Lower lobe of right lung (tissue), 2 donors: ENCODE results near the gene FGFR2. TPM values are rescaled to one million over a fixed set of nuclear protein-coding genes. Genes with fewer than 3 reads are reported as not detected.

ENCODE experiments used
- ATAC-seq, 2 donors: fragments of 200-7000 bp; cut with Tn5 transposase; one replicate each; pipeline ENCODE4 v1.9.1; 2020 to 2022; ENCODE audit warnings: mild to moderate bottlenecking in 2 of 2, moderate library complexity in 2 of 2
- DNase-seq: peaks from one replicate; pipeline ENCODE4 v3.0.0-alpha.2; 2020
- H3K27ac ChIP-seq: fragments of 200-600 bp; one replicate; pipeline ENCODE4 v1.8.0; 2022
- H3K27me3 ChIP-seq: fragments of 200-600 bp; one replicate; pipeline ENCODE4 v1.8.0; 2022; ENCODE audit warnings: low read depth
- H3K36me3 ChIP-seq: fragments of 200-600 bp; one replicate; pipeline ENCODE4 v1.8.0; 2022; ENCODE audit warnings: mild to moderate bottlenecking
- H3K4me1 ChIP-seq: fragments of 200-600 bp; one replicate; pipeline ENCODE4 v1.8.0; 2022
- H3K4me3 ChIP-seq: fragments of 200-600 bp; one replicate; pipeline ENCODE4 v1.8.0; 2022; ENCODE audit warnings: mild to moderate bottlenecking
- H3K9me3 ChIP-seq: fragments of 200-600 bp; one replicate; pipeline ENCODE4 v1.8.0; 2022
- CTCF ChIP-seq: fragments of 200-600 bp; IDR thresholded peaks from one replicate; pipeline ENCODE4 v1.8.0; 2022; ENCODE audit warnings: antibody characterized with exemption, mild to moderate bottlenecking
- intact Hi-C: fragments of 100-400 bp; cut with DNase I; formaldehyde crosslinking; loops from one replicate; pipeline ENCODE4 v1.11.0; 2022
- total RNA-seq: library from RNA; stranded (reverse); fragmentation: NEBNext Ultra II Directional; extraction: Animal tissue kit (Norgen Biotek cat#: 25700); gene quantifications from one replicate; pipeline ENCODE4 v1.2.1, GENCODE V29; 2021
- donor health status: DM: no; HTN: yes; CAD: no; lungs with severe emphysema.

The FGFR2 gene
- total RNA-seq, 1 donor from 2014 or later: 59.2 TPM

GRCh38 chr10:121448766-121449421 is 149.3 kb downstream of the FGFR2 start:
- no peak overlapping the region for H3K4me3 ChIP-seq
- ATAC-seq (no peak), DNase-seq (no peak)
- H3K27me3 ChIP-seq: no peaks in the 10 kb centered on the region
- H3K27ac ChIP-seq: no peak overlapping the region
- no peaks in the 10 kb centered on the region for H3K9me3 ChIP-seq
- intact Hi-C loops: no loop called here
- H3K4me1 ChIP-seq: no peaks in the 10 kb centered on the region
- no peak for TF ChIP-seq CTCF
- H3K36me3 ChIP-seq: no peaks in the 10 kb centered on the region

- no peaks in the 10 kb centered on the region for H3K27me3 ChIP-seq
- H3K27ac ChIP-seq: no peak overlapping the region
- no peaks in the 10 kb centered on the region for H3K4me1 ChIP-seq
- DNase-seq: no peak
- no peaks in the 10 kb centered on the region for H3K36me3 ChIP-seq
- TF ChIP-seq CTCF: no peak
- intact Hi-C loops: no loop called here
- H3K9me3 ChIP-seq: no peaks in the 10 kb centered on the region
- ATAC-seq: no peak
- no peak overlapping the region for H3K4me3 ChIP-seq
These were observed 153.6 kb downstream of the FGFR2 start for GRCh38 chr10:121444520-121445165.

GRCh38 chr10:121442086-121442935 is 155.9 kb downstream of the FGFR2 start:
- ATAC-seq (no peak), DNase-seq (no peak)
- intact Hi-C loops: no loop called here
- no peak overlapping the region for H3K4me3 ChIP-seq
- TF ChIP-seq CTCF: no peak
- H3K27me3 ChIP-seq: no peaks in the 10 kb centered on the region
- H3K9me3 ChIP-seq: no peaks in the 10 kb centered on the region
- no peaks in the 10 kb centered on the region for H3K36me3 ChIP-seq
- H3K27ac ChIP-seq: no peak overlapping the region
- H3K4me1 ChIP-seq: peaks cover 6% of the 10 kb centered on the region

GRCh38 chr10:121440461-121440860 is 157.8 kb downstream of the FGFR2 start:
- TF ChIP-seq CTCF: no peak
- H3K36me3 ChIP-seq: no peaks in the 10 kb centered on the region
- ATAC-seq: no peak
- H3K4me1 ChIP-seq: peaks cover 8% of the 10 kb centered on the region
- no peak overlapping the region for H3K4me3 ChIP-seq
- H3K27ac ChIP-seq: no peak overlapping the region
- no peaks in the 10 kb centered on the region for H3K9me3 ChIP-seq
- no peak for DNase-seq
- intact Hi-C loops: no loop called here
- H3K27me3 ChIP-seq: no peaks in the 10 kb centered on the region

GRCh38 chr10:121438333-121438732 is 159.9 kb downstream of the FGFR2 start:
- no peak overlapping the region for H3K27ac ChIP-seq
- intact Hi-C loops: no loop called here
- H3K4me1 ChIP-seq: peaks cover 8% of the 10 kb centered on the region
- no peaks in the 10 kb centered on the region for H3K36me3 ChIP-seq
- H3K4me3 ChIP-seq: no peak overlapping the region
- ATAC-seq (no peak), DNase-seq (no peak)
- TF ChIP-seq CTCF: no peak
- no peaks in the 10 kb centered on the region for H3K9me3 ChIP-seq
- H3K27me3 ChIP-seq: no peaks in the 10 kb centered on the region
